Caco-2 (cell line): Measurements from ENCODE around the gene TRAK1. TPM values are rescaled to one million over a fixed set of nuclear protein-coding genes. Genes with fewer than 3 reads are reported as not detected.

ENCODE experiments used
- BruUV-seq: library from RNA; stranded (reverse); fragments of 400-500 nt; replicated peaks from 2 replicates; lab custom pipeline; 2021; lab: Mats Ljungman, UMichigan
- CTCF ChIA-PET: fragments of 300-600 bp; sonication (Branson Sonifier 250); formaldehyde crosslinking; loops from one replicate; lab custom pipeline; 2022; ENCODE audit warnings: antibody characterized with exemption; lab: Charles Lee
- POLR2A ChIA-PET: fragments of 300-600 bp; sonication (Branson Sonifier 250); formaldehyde crosslinking; loops from one replicate; lab custom pipeline; 2022; ENCODE audit warnings: antibody characterized with exemption; lab: Charles Lee
- DNase-seq, 2 experiments: peaks; one replicate each; pipeline versions ENCODE4 v3.0.0 to v3.0.0-alpha.2; 2020 to 2022
- H3K27me3 ChIP-seq: replicated peaks from 2 replicates; pipeline ENCODE4 v1.6.0; 2011; ENCODE audit warnings: low read length; ENCODE audit not compliant: control insufficient read depth, insufficient read depth
- H3K36me3 ChIP-seq: 2 replicates; pipeline ENCODE4 v1.5.1; 2011; ENCODE audit warnings: low read length; ENCODE audit not compliant: control insufficient read depth, insufficient read depth
- H3K4me1 ChIP-seq: fragments of 250-450 bp; sonication (Bioruptor Pico); 2 replicates; pipeline ENCODE4 v1.5.1; 2020; ENCODE audit warnings: mild to moderate bottlenecking
- H3K4me3 ChIP-seq: 2 replicates; pipeline ENCODE4 v1.5.1; 2011; ENCODE audit warnings: low read depth, mild to moderate bottlenecking, control low read depth, low read length
- H3K9me3 ChIP-seq: fragments of 250-450 bp; sonication (Bioruptor Pico); 2 replicates; pipeline ENCODE4 v1.5.1; 2020; ENCODE audit warnings: mild to moderate bottlenecking, moderate library complexity
- H3K27ac Mint-ChIP-seq: one replicate; pipeline ENCODE4 v1.8.0; 2022; ENCODE audit warnings: mixed read lengths; ENCODE audit not compliant: unreplicated experiment
- H3K27me3 Mint-ChIP-seq: one replicate; pipeline ENCODE4 v1.8.0; 2022; ENCODE audit warnings: mixed read lengths; ENCODE audit not compliant: insufficient read depth, unreplicated experiment
- H3K36me3 Mint-ChIP-seq: one replicate; pipeline ENCODE4 v1.8.0; 2022; ENCODE audit warnings: mild to moderate bottlenecking, mixed read lengths; ENCODE audit not compliant: insufficient read depth, unreplicated experiment
- H3K4me1 Mint-ChIP-seq: one replicate; pipeline ENCODE4 v1.8.0; 2022; ENCODE audit warnings: low read depth, mixed read lengths; ENCODE audit not compliant: unreplicated experiment
- H3K4me3 Mint-ChIP-seq: one replicate; pipeline ENCODE4 v1.8.0; 2022; ENCODE audit warnings: mild to moderate bottlenecking, moderate library complexity, mixed read lengths; ENCODE audit not compliant: unreplicated experiment
- H3K9me3 Mint-ChIP-seq: one replicate; pipeline ENCODE4 v1.8.0; 2022; ENCODE audit warnings: mixed read lengths; ENCODE audit not compliant: unreplicated experiment
- CTCF ChIP-seq, 2 experiments: fragments of 200-600 bp in 1 of 2; IDR thresholded peaks; 1 replicate in 1 of 2; 2 replicates in 1 of 2; pipeline versions ENCODE4 v1.5.1 to v1.8.0; 2011 to 2022; ENCODE audit warnings: antibody characterized with exemption in 1 of 2, control low read depth in 1 of 2, inconsistent platforms in 1 of 2, low read depth in 1 of 2, low read length in 1 of 2, mild to moderate bottlenecking in 1 of 2, moderate library complexity in 1 of 2; ENCODE audit not compliant: insufficient read depth in 1 of 2, severe bottlenecking in 1 of 2, unreplicated experiment in 1 of 2
- intact Hi-C: fragments of 100-400 bp; cut with micrococcal nuclease; formaldehyde crosslinking; loops from one replicate; pipeline ENCODE4 v1.10.0; 2022; ENCODE audit not compliant: unreplicated experiment
- total RNA-seq: library from RNA; stranded (reverse); gene quantifications from 2 replicates; pipeline ENCODE4 v1.2.3, GENCODE V29; 2022

TRAK1 gene
- total RNA-seq, 1 experiment from 2014 or later = 33.3 TPM

- no peak overlapping the region for H3K4me3 Mint-ChIP-seq
- Histone ChIP-seq H3K36me3 (peaks cover 1% of the 10 kb centered on the region; the same call in 1 of the 2 replicates), H3K4me3 (no peak overlapping the region), H3K9me3 (no peaks in the 10 kb centered on the region), H3K4me1 (no peaks in the 10 kb centered on the region), H3K27me3 (no peaks in the 10 kb centered on the region)
- no peaks in the 10 kb centered on the region for H3K9me3 Mint-ChIP-seq
- BruUV-seq = no TSS peak
- no peak for TF ChIP-seq CTCF (IDR thresholded peaks at IDR 0.05; ENCODE audit: insufficient read depth in 1 of 2, low read depth in 1 of 2, low read length in 1 of 2, severe bottlenecking in 1 of 2, unreplicated experiment in 1 of 2)
- intact Hi-C loops = loop anchor here (5.0 kb wide), 1 partner anchor 68 kb away; no protein-coding TSS in a partner anchor
- DNase-seq = no peak
- no peak overlapping the region for H3K27ac Mint-ChIP-seq
- H3K27me3 Mint-ChIP-seq = no peaks in the 10 kb centered on the region
- CTCF ChIA-PET = no interaction called here
- POLR2A ChIA-PET = no interaction called here
- peaks cover 9% of the 10 kb centered on the region for H3K4me1 Mint-ChIP-seq
- H3K36me3 Mint-ChIP-seq = no peaks in the 10 kb centered on the region
These were observed 3.7 kb downstream of the TRAK1 start for GRCh38 chr3:42094691-42095391.

- Histone ChIP-seq H3K4me1 (no peaks in the 10 kb centered on the region), H3K4me3 (no peak overlapping the region), H3K36me3 (peaks cover under 1% of the 10 kb centered on the region; the same call in 1 of the 2 replicates), H3K27me3 (no peaks in the 10 kb centered on the region), H3K9me3 (no peaks in the 10 kb centered on the region)
- POLR2A ChIA-PET = no interaction called here
- Mint-ChIP-seq H3K36me3 (no peaks in the 10 kb centered on the region), H3K4me1 (peaks cover 9% of the 10 kb centered on the region), H3K27ac (no peak overlapping the region), H3K27me3 (no peaks in the 10 kb centered on the region), H3K9me3 (no peaks in the 10 kb centered on the region), H3K4me3 (no peak overlapping the region)
- intact Hi-C loops = loop anchor here (5.0 kb wide), 1 partner anchor 68 kb away; no protein-coding TSS in a partner anchor
- CTCF ChIA-PET = no interaction called here
- no TSS peak for BruUV-seq
- no peak for TF ChIP-seq CTCF (IDR thresholded peaks at IDR 0.05; ENCODE audit: insufficient read depth in 1 of 2, low read depth in 1 of 2, low read length in 1 of 2, severe bottlenecking in 1 of 2, unreplicated experiment in 1 of 2)
- DNase-seq = no peak
These were observed 4.4 kb downstream of the TRAK1 start for GRCh38 chr3:42095540-42095939.

GRCh38 chr3:42096796-42097565, 5.8 kb downstream of the TRAK1 start:
- Histone ChIP-seq H3K9me3 (no peaks in the 10 kb centered on the region), H3K4me3 (no peak overlapping the region), H3K36me3 (no peaks in the 10 kb centered on the region; the same call in 1 of the 2 replicates), H3K4me1 (no peaks in the 10 kb centered on the region), H3K27me3 (no peaks in the 10 kb centered on the region)
- ChIA-PET POLR2A (no interaction called here), CTCF (no interaction called here)
- BruUV-seq = no TSS peak
- DNase-seq = no peak
- Mint-ChIP-seq H3K36me3 (no peaks in the 10 kb centered on the region), H3K27ac (no peak overlapping the region), H3K4me1 (peaks cover 9% of the 10 kb centered on the region), H3K27me3 (no peaks in the 10 kb centered on the region), H3K4me3 (no peak overlapping the region), H3K9me3 (no peaks in the 10 kb centered on the region)
- intact Hi-C loops = loop anchor here (5.0 kb wide), 1 partner anchor 70 kb away; no protein-coding TSS in a partner anchor
- no peak for TF ChIP-seq CTCF (IDR thresholded peaks at IDR 0.05; ENCODE audit: insufficient read depth in 1 of 2, low read depth in 1 of 2, low read length in 1 of 2, severe bottlenecking in 1 of 2, unreplicated experiment in 1 of 2)
